Keratinocyte (primary cell): ENCODE measurements around the gene NT5C1B. TPM values are rescaled to one million over a fixed set of nuclear protein-coding genes. Genes with fewer than 3 reads are reported as not detected.
A peak's percentile ranks its signal among the peaks of the same experiment; 100 is the strongest.

Experiments
- DNase-seq: peaks from one replicate; pipeline ENCODE4 v3.0.0-alpha.2; 2011; ENCODE audit warnings: low read depth, missing footprints, low spot score
- FAIRE-seq: peaks from 2 replicates; lab custom pipeline; 2011; peaks lifted over from hg19 to GRCh38; lab: Jason Lieb, UNC
- H2AFZ ChIP-seq: 2 replicates; pipeline ENCODE4 v1.6.0; 2012; ENCODE audit warnings: low read length, control low read depth, inconsistent platforms; ENCODE audit not compliant: control insufficient read depth
- H3K27ac ChIP-seq: 2 replicates; pipeline ENCODE4 v1.5.1; 2011; ENCODE audit warnings: low read length; ENCODE audit not compliant: control insufficient read depth, insufficient read depth
- H3K27me3 ChIP-seq: 3 replicates; pipeline ENCODE4 v1.6.0; 2011; ENCODE audit warnings: low read length; ENCODE audit not compliant: control insufficient read depth, insufficient read depth; ENCODE audit errors: extremely low read depth
- H3K36me3 ChIP-seq, 2 experiments: 2 replicates in 1 of 2; 3 replicates in 1 of 2; pipeline ENCODE4 v1.5.1; 2011; ENCODE audit warnings: low read length in 2 of 2, mild to moderate bottlenecking in 1 of 2; ENCODE audit not compliant: control insufficient read depth in 2 of 2, insufficient read depth in 2 of 2; ENCODE audit errors: extremely low read depth in 1 of 2
- H3K4me1 ChIP-seq: 3 replicates; pipeline ENCODE4 v1.5.1; 2011; ENCODE audit warnings: low read length; ENCODE audit not compliant: control insufficient read depth, insufficient read depth; ENCODE audit errors: extremely low read depth
- H3K4me2 ChIP-seq: 3 replicates; pipeline ENCODE4 v1.6.0; 2011; ENCODE audit warnings: low read depth, low read length; ENCODE audit not compliant: control insufficient read depth, insufficient read depth; ENCODE audit errors: extremely low read depth
- H3K4me3 ChIP-seq, 3 experiments: fragments of 200-600 bp in 1 of 3; sonication (generic) in 1 of 3; 2 replicates in 2 of 3; 3 replicates in 1 of 3; pipeline ENCODE4 v1.5.1; 2011 to 2016; ENCODE audit warnings: low read length in 3 of 3, mild to moderate bottlenecking in 3 of 3, control low read depth in 2 of 3, inconsistent platforms in 1 of 3, low read depth in 1 of 3, mixed read lengths in 1 of 3, mixed run types in 1 of 3, moderate library complexity in 1 of 3; ENCODE audit not compliant: control insufficient read depth in 2 of 3, insufficient read depth in 2 of 3; ENCODE audit errors: extremely low read depth in 1 of 3
- H3K79me2 ChIP-seq: 2 replicates; pipeline ENCODE4 v1.6.0; 2012; ENCODE audit warnings: low read length; ENCODE audit not compliant: control insufficient read depth, insufficient read depth
- H3K9ac ChIP-seq: 3 replicates; pipeline ENCODE4 v1.6.0; 2011; ENCODE audit warnings: low read length; ENCODE audit not compliant: control insufficient read depth, insufficient read depth; ENCODE audit errors: extremely low read depth
- H3K9me1 ChIP-seq: 3 replicates; pipeline ENCODE4 v1.6.0; 2011; ENCODE audit warnings: low read length; ENCODE audit not compliant: control insufficient read depth, insufficient read depth; ENCODE audit errors: extremely low read depth
- H3K9me3 ChIP-seq: 2 replicates; pipeline ENCODE4 v1.5.1; 2012; ENCODE audit warnings: low read depth, low read length; ENCODE audit not compliant: control insufficient read depth
- H4K20me1 ChIP-seq: 3 replicates; pipeline ENCODE4 v1.6.0; 2011; ENCODE audit warnings: low read length; ENCODE audit not compliant: control insufficient read depth, insufficient read depth; ENCODE audit errors: extremely low read depth
- CTCF ChIP-seq, 3 experiments: IDR thresholded peaks in 1 of 3; conservative IDR thresholded peaks in 1 of 3; optimal IDR thresholded peaks in 1 of 3; 2 replicates in 2 of 3; 3 replicates in 1 of 3; pipeline versions ENCODE3 to v1.5.1; 2011; ENCODE audit warnings: low read length in 3 of 3, mild to moderate bottlenecking in 3 of 3, moderate library complexity in 2 of 3, control low read depth in 1 of 3, inconsistent platforms in 1 of 3; ENCODE audit not compliant: insufficient read depth in 2 of 3; ENCODE audit errors: extremely low read depth in 1 of 3
- EZH2 ChIP-seq: IDR thresholded peaks from one replicate; pipeline ENCODE4 v1.6.1; 2012; ENCODE audit warnings: inconsistent platforms, mild to moderate bottlenecking, low read length, moderate library complexity
- dilution Hi-C: fragments of 300-500 bp; cut with MboI; formaldehyde crosslinking; loops from one replicate; pipeline ENCODE4 v1.7.0; 2020; ENCODE audit warnings: low sequenced_read_pairs; ENCODE audit not compliant: extremely low pct_ligation_motif_present
- polyA plus RNA-seq, 5 experiments: library from polyadenylated mRNA; depleted of rRNA in 3 of 5; stranded (reverse) in 3 of 5; stranded (forward) in 1 of 5; unstranded in 1 of 5; fragments of >200 nt; gene quantifications; 1 replicate in 1 of 5; 2 replicates in 3 of 5; 3 replicates in 1 of 5; pipeline versions ENCODE4 v1.2.1 to v1.2.3, GENCODE V29; 2011 to 2012; ENCODE audit warnings: missing spikeins in 2 of 5, low read depth in 1 of 5, low replicate concordance in 1 of 5

Gene NT5C1B
- polyA plus RNA-seq, 1 donor (not counting 4 experiments of a cell fraction or from before 2014, with no cell fraction given), result not detected

GRCh38 chr2:18545384-18545783, 44.0 kb downstream of the NT5C1B start:
- Histone ChIP-seq H3K4me1 (no peaks in the 10 kb centered on the region), H3K4me3 (peak overlapping the region in 1 of 3 experiments; percentile 15), H3K27ac (peak overlapping the region; percentile 45), H4K20me1 (no peaks in the 10 kb centered on the region), H3K4me2 (peak overlapping the region; percentile 52), H3K9me3 (no peaks in the 10 kb centered on the region), H3K79me2 (no peaks in the 10 kb centered on the region), H3K9me1 (no peaks in the 10 kb centered on the region), H3K36me3 (no peaks in the 10 kb centered on the region), H3K9ac (no peak overlapping the region), H3K27me3 (no peaks in the 10 kb centered on the region), H2AFZ (peak overlapping the region; percentile 47)
- TF ChIP-seq CTCF (optimal IDR thresholded peaks at IDR 0.05 in 1 of 3, IDR thresholded peaks at IDR 0.05 in 1 of 3, conservative IDR thresholded peaks at IDR 0.05 in 1 of 3; ENCODE audit: extremely low read depth in 1 of 3, insufficient read depth in 2 of 3, low read length in 3 of 3), result no peak
- TF ChIP-seq EZH2, result no peak
- FAIRE-seq (peak; percentile 94), DNase-seq (no peak)
- dilution Hi-C loops, result no loop called here

GRCh38 chr2:18544171-18544570, 45.2 kb downstream of the NT5C1B start:
- FAIRE-seq (no peak), DNase-seq (no peak)
- H3K9ac ChIP-seq, result no peak overlapping the region
- H3K27me3 ChIP-seq, result no peaks in the 10 kb centered on the region
- no peaks in the 10 kb centered on the region for H3K9me1 ChIP-seq
- no peaks in the 10 kb centered on the region for H3K9me3 ChIP-seq
- no peaks in the 10 kb centered on the region for H3K4me1 ChIP-seq
- dilution Hi-C loops, result no loop called here
- TF ChIP-seq CTCF (optimal IDR thresholded peaks at IDR 0.05 in 1 of 3, IDR thresholded peaks at IDR 0.05 in 1 of 3, conservative IDR thresholded peaks at IDR 0.05 in 1 of 3; ENCODE audit: extremely low read depth in 1 of 3, insufficient read depth in 2 of 3, low read length in 3 of 3), result no peak
- no peak for TF ChIP-seq EZH2
- H3K4me2 ChIP-seq, result no peak overlapping the region
- no peaks in the 10 kb centered on the region for H3K79me2 ChIP-seq
- no peak overlapping the region for H2AFZ ChIP-seq
- H4K20me1 ChIP-seq, result no peaks in the 10 kb centered on the region
- no peak overlapping the region for H3K4me3 ChIP-seq
- H3K27ac ChIP-seq, result no peak overlapping the region
- no peaks in the 10 kb centered on the region for H3K36me3 ChIP-seq
